BLaER1 treated with 17β-estradiol and CSF1 and Interleukin-3, amounts not matched to agents 10 nM and 100 nM (cell line): ENCODE measurements around the gene PPP1R18.

Experiments used
- H3K27ac ChIP-seq, 11 experiments: shearing (Covaris generic); formaldehyde crosslinking; 2 replicates each; pipeline ENCODE4 v1.8.1; 2022
- H3K27me3 ChIP-seq, 11 experiments: shearing (Covaris generic); formaldehyde crosslinking; 2 replicates each; pipeline ENCODE4 v1.8.1; 2022
- H3K36me3 ChIP-seq, 11 experiments: shearing (Covaris generic); formaldehyde crosslinking; 2 replicates each; pipeline ENCODE4 v1.8.1; 2022
- H3K4me1 ChIP-seq, 10 experiments: shearing (Covaris generic); formaldehyde crosslinking; 2 replicates each; pipeline ENCODE4 v1.8.1; 2022
- H3K4me2 ChIP-seq, 11 experiments: shearing (Covaris generic); formaldehyde crosslinking; 2 replicates each; pipeline ENCODE4 v1.8.1; 2022
- H3K4me3 ChIP-seq, 10 experiments: shearing (Covaris generic); formaldehyde crosslinking; 2 replicates each; pipeline ENCODE4 v1.8.1; 2022
- H3K9ac ChIP-seq, 11 experiments: shearing (Covaris generic); formaldehyde crosslinking; 2 replicates each; pipeline ENCODE4 v1.8.1; 2022
- H3K9me3 ChIP-seq, 11 experiments: shearing (Covaris generic); formaldehyde crosslinking; replicated peaks in 1 of 11; 2 replicates each; pipeline ENCODE4 v1.8.1; 2022
- H4K20me1 ChIP-seq, 11 experiments: shearing (Covaris generic); formaldehyde crosslinking; 2 replicates each; pipeline ENCODE4 v1.8.1; 2022
- Cebpa-rat ChIP-seq, 11 experiments: shearing (Covaris generic); IDR thresholded peaks; 2 replicates each; pipeline ENCODE4 v1.8.1; 2022

Gene PPP1R18

DNA sequence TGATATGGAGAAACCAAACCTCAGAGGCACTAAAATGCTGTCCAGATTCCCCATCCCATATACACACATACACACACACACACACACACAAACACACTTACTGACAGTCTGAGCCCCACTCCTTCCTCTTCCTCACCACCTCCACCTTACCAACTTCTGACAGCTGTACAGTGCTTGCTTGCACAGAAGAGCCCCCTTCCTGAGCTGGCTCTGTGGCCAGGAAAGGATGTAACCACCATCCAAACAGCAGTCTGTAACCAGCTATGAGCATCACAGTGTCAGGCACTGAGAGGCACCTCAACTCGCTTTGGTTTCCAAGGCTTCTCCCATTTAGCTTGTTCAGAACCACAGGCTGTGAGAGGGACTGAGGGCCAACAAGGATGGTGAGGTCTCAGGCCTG is 45.4 kb downstream of the PPP1R18 start:
- Histone ChIP-seq H3K9ac (peak overlapping the region in 7 of 11 experiments; percentile 9 to 53 (median 24); a peak in 6 of 22 replicates), H3K27ac (no peak overlapping the region; a peak in 1 of 22 replicates), H3K9me3 (no peaks in the 10 kb centered on the region), H4K20me1 (peaks cover 0 to 24% (median 0%) of the 10 kb centered on the region in 11 experiments; a peak in 5 of 22 replicates), H3K4me3 (no peak overlapping the region), H3K4me1 (peaks cover 4 to 39% (median 19%) of the 10 kb centered on the region in 10 experiments; a peak in 19 of 20 replicates), H3K27me3 (no peaks in the 10 kb centered on the region), H3K36me3 (peaks cover 26 to 97% (median 86%) of the 10 kb centered on the region in 11 experiments), H3K4me2 (no peak overlapping the region)
- TF ChIP-seq Cebpa-rat (IDR thresholded peaks at IDR 0.05), result no peak

DNA sequence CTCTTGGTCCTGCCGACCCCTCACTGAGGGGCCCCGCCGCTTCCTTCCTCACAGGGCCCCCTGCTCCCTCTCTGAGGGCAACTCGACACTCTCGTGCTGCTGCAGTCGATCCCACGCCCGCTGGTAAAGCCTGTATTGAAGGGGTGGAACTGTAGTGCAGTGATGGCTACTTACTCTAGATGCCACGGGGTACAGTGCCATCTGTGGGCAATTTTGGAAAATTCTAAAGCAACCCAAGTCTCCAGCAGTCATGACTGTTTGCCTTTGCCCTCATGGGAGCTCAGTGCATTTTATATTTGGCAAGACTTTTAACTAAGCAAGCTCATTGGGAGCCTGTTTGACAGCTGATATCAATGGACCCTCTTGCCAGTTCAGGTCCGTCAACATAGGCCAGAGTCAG is 46.0 kb downstream of the PPP1R18 start:
- Histone ChIP-seq H3K9ac (peak overlapping the region in 6 of 11 experiments; percentile 1 to 28 (median 20); a peak in 4 of 22 replicates), H3K9me3 (no peaks in the 10 kb centered on the region), H4K20me1 (peaks cover 0 to 24% (median 0%) of the 10 kb centered on the region in 11 experiments; a peak in 4 of 22 replicates), H3K27ac (no peak overlapping the region), H3K4me1 (peaks cover 0 to 33% (median 14%) of the 10 kb centered on the region in 10 experiments; a peak in 15 of 20 replicates), H3K27me3 (no peaks in the 10 kb centered on the region), H3K4me2 (no peak overlapping the region), H3K4me3 (no peak overlapping the region), H3K36me3 (peaks cover 26 to 97% (median 86%) of the 10 kb centered on the region in 11 experiments)
- no peak for TF ChIP-seq Cebpa-rat (IDR thresholded peaks at IDR 0.05)

DNA sequence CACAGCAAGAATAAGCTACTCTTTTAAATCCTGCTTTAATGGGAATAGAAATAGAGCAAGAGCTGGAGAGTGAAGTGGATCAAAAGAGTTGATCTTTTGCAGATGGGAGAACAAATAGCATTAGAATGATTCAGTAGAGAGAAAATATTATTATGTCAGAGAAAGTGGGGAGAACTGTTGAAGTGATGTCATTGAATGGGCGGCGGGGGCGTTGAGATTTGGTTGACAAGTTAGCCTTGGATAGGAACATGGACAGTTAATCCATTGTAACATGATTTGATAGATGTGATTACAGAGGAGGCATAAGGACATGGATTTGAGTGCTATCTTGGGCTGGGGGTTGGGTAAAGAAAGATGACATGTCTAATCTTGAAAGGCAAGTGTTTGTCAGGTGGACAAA is 50.6 kb downstream of the PPP1R18 start:
- Histone ChIP-seq H3K36me3 (peaks cover 41 to 99% (median 89%) of the 10 kb centered on the region in 11 experiments), H3K9me3 (no peaks in the 10 kb centered on the region), H3K4me1 (peaks cover 0 to 6% (median 0%) of the 10 kb centered on the region in 10 experiments; a peak in 5 of 20 replicates), H3K4me3 (no peak overlapping the region), H3K27ac (no peak overlapping the region), H3K27me3 (no peaks in the 10 kb centered on the region), H4K20me1 (peaks cover 0 to 7% (median 0%) of the 10 kb centered on the region in 11 experiments; a peak in 1 of 22 replicates), H3K9ac (no peak overlapping the region), H3K4me2 (no peak overlapping the region)
- no peak for TF ChIP-seq Cebpa-rat (IDR thresholded peaks at IDR 0.05)

DNA sequence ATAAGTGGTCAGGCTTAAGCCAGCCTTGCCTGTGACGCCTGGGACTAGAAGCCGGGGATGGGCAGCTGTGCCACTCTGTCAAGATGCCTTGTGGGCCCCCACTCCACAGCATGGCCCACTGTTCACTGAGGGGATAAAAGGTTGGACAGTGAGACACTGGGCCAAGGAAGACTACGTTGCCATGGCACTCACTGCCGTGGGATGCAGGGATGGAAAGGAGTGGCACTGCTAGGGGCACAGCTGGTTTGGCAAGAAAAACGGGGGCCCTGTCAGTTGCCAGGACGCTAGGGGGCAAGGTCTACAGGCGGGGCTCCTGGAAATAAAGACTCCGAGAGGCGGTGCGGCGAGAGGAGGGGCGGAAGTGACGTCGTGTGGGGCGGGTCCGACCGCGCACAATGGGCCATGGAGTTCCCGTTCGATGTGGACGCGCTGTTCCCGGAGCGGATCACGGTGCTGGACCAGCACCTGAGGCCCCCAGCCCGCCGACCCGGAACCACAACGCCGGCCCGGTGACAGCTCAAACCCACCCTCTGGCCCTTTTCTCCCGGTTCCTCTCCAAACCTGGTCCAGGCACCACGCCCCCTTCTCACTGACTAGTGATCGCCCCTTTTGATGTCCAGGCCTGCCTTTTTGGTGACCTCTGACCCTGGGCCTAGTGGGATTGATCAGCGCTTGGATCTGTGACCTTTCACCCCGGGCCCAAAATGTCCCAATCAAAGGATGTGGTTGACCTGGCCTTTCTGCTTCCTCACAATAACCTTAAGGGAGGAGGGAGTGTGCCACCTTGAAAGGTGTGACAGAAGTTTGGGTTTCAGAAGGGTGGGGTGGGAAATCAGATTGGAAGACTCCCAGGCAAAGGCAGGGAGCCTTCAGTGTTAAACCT is 59.7 kb downstream of the PPP1R18 start, which contains the start of gene ATAT1:
ATAT1 (plus strand) TSS at position 391 of the 883 bp plus-strand sequence.
- Histone ChIP-seq H3K27me3 (no peaks in the 10 kb centered on the region), H4K20me1 (no peaks in the 10 kb centered on the region; a peak in 1 of 22 replicates), H3K9me3 (no peaks in the 10 kb centered on the region), H3K4me1 (peaks cover 20 to 37% (median 27%) of the 10 kb centered on the region in 10 experiments), H3K4me3 (peak within 1 kb of the TSS; percentile 61 to 87 (median 76)), H3K27ac (peak within 1 kb of the TSS; percentile 52 to 92 (median 84); a peak in 21 of 22 replicates), H3K9ac (peak within 1 kb of the TSS; percentile 81 to 92 (median 89)), H3K36me3 (peaks cover 79 to 89% (median 85%) of the 10 kb centered on the region in 11 experiments), H3K4me2 (peak within 1 kb of the TSS; percentile 90 to 100 (median 97))
- no peak for TF ChIP-seq Cebpa-rat (IDR thresholded peaks at IDR 0.05)
